BLaER1 (cell line): Measurements from ENCODE around the gene OR5D13.

ENCODE experiments used
- H3K27ac ChIP-seq: shearing (Covaris generic); formaldehyde crosslinking; 2 replicates; pipeline ENCODE4 v1.8.1; 2022
- H3K27me3 ChIP-seq: shearing (Covaris generic); formaldehyde crosslinking; 2 replicates; pipeline ENCODE4 v1.8.1; 2022
- H3K36me3 ChIP-seq: shearing (Covaris generic); formaldehyde crosslinking; 2 replicates; pipeline ENCODE4 v1.8.1; 2022
- H3K4me1 ChIP-seq: shearing (Covaris generic); formaldehyde crosslinking; 2 replicates; pipeline ENCODE4 v1.8.1; 2022
- H3K4me2 ChIP-seq: shearing (Covaris generic); formaldehyde crosslinking; 2 replicates; pipeline ENCODE4 v1.8.1; 2022
- H3K4me3 ChIP-seq: shearing (Covaris generic); formaldehyde crosslinking; 2 replicates; pipeline ENCODE4 v1.8.1; 2022
- H3K9ac ChIP-seq: shearing (Covaris generic); formaldehyde crosslinking; 2 replicates; pipeline ENCODE4 v1.8.1; 2022
- H3K9me3 ChIP-seq: shearing (Covaris generic); formaldehyde crosslinking; 2 replicates; pipeline ENCODE4 v1.8.1; 2022
- H4K20me1 ChIP-seq: shearing (Covaris generic); formaldehyde crosslinking; 2 replicates; pipeline ENCODE4 v1.8.1; 2022
- Cebpa-rat ChIP-seq: shearing (Covaris generic); IDR thresholded peaks from 2 replicates; pipeline ENCODE4 v1.8.1; 2022

The OR5D13 gene, protein sequence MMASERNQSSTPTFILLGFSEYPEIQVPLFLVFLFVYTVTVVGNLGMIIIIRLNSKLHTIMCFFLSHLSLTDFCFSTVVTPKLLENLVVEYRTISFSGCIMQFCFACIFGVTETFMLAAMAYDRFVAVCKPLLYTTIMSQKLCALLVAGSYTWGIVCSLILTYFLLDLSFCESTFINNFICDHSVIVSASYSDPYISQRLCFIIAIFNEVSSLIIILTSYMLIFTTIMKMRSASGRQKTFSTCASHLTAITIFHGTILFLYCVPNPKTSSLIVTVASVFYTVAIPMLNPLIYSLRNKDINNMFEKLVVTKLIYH

DNA sequence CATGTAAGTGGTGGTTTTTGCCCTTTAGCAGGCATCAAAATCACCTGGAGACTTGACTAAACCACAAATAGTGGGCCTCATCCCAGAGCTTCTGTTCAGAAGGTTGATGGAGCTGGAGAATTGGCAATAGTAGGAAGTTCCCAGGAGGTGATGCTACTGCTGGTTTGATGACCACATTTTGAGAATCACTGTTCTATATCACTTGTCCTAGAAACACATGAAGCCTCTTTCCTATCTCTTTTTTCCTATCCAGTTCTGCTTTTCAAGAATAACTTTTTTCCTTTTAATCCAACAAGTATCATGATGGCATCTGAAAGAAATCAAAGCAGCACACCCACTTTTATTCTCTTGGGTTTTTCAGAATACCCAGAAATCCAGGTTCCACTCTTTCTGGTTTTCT lies at the start of gene OR5D13:
TSS of gene OR5D13 (plus strand) at position 301 of the 400 bp plus-strand sequence. CDS start at position 301, 0 bp downstream.
- H3K4me3 ChIP-seq, result no peak within 1 kb of the TSS
- H3K27me3 ChIP-seq, result no peaks in the 10 kb centered on the region
- H3K4me2 ChIP-seq, result no peak within 1 kb of the TSS
- no peak within 1 kb of the TSS for H3K27ac ChIP-seq
- H3K4me1 ChIP-seq, result no peaks in the 10 kb centered on the region
- no peaks in the 10 kb centered on the region for H4K20me1 ChIP-seq
- H3K9ac ChIP-seq, result no peak within 1 kb of the TSS
- H3K36me3 ChIP-seq, result no peaks in the 10 kb centered on the region
- H3K9me3 ChIP-seq, result no peaks in the 10 kb centered on the region
- no peak for TF ChIP-seq Cebpa-rat

DNA sequence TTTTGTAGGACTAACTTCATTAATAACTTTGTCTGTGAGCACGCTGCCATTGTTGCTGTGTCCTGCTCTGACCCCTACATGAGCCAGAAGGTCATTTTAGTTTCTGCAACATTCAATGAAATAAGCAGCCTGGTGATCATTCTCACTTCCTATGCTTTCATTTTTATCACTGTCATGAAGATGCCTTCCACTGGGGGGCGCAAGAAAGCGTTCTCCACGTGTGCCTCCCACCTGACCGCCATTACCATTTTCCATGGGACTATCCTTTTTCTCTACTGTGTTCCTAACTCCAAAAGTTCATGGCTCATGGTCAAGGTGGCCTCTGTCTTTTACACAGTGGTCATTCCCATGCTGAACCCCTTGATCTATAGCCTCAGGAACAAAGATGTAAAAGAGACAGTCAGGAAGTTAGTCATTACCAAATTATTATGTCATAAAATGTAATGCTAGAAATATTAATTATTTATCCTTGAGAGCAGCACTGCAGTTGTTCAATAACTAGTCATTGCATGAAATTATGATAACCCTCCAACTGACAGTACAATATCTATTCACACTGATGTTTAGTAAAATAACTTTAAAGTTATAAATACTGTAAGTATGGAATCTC lies 46.4 kb upstream of the OR5D13 start:
- H3K9ac ChIP-seq, result no peak overlapping the region
- no peak overlapping the region for H3K4me3 ChIP-seq
- H3K27me3 ChIP-seq, result no peaks in the 10 kb centered on the region

DNA sequence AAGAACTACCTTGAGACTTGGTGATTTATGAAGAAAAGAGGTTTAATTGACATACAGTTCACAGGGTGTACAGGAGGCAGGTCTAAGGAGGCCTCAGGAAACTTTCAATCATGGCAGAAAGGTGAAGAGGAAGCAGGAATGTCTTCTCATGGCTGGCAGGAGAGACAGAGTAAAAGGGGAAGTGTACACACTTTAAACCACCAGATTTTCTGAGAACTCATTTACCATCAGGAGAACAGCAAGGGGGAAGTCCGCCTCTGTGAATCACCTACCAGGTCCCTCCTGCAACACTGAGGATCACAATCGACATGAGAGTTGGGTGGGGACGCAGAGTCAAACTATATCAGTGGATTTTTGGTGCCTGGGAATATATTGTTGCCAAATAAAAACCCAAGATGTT lies 40.3 kb upstream of the OR5D13 start:
- Histone ChIP-seq H4K20me1 (no peaks in the 10 kb centered on the region), H3K4me3 (no peak overlapping the region), H3K9me3 (no peaks in the 10 kb centered on the region), H3K36me3 (no peaks in the 10 kb centered on the region), H3K27ac (no peak overlapping the region), H3K4me2 (no peak overlapping the region), H3K4me1 (no peaks in the 10 kb centered on the region), H3K9ac (no peak overlapping the region), H3K27me3 (no peaks in the 10 kb centered on the region)
- no peak for TF ChIP-seq Cebpa-rat

More for the DNA sequence above, 46.4 kb upstream of the OR5D13 start:
- no peaks in the 10 kb centered on the region for H3K36me3 ChIP-seq
- TF ChIP-seq Cebpa-rat, result no peak
- H3K27ac ChIP-seq, result no peak overlapping the region
- H3K4me2 ChIP-seq, result no peak overlapping the region
- H4K20me1 ChIP-seq, result no peaks in the 10 kb centered on the region
- H3K4me1 ChIP-seq, result no peaks in the 10 kb centered on the region
- no peaks in the 10 kb centered on the region for H3K9me3 ChIP-seq

DNA sequence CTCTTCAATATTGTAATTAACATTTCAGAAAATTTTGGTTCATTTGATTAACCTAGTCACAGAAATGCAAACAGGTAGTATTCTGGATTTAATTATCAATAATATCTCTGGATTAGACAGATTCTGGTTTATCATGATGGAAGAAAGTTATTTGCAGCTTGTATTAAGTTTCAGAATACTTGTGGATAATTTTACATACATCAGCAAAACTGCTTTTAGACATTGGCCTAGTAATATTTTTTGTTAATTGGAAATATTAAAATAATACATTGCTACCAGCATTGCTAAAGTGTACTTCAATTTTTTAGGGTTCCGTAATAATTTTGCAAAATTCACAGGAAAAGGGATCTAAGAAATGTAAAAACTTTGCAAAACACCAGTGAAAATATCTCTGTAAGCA lies 18.4 kb downstream of the OR5D13 start:
- Histone ChIP-seq H3K4me1 (no peaks in the 10 kb centered on the region), H3K27me3 (no peaks in the 10 kb centered on the region), H3K4me2 (no peak overlapping the region), H3K9ac (no peak overlapping the region), H3K27ac (no peak overlapping the region), H3K36me3 (no peaks in the 10 kb centered on the region), H3K9me3 (no peaks in the 10 kb centered on the region), H4K20me1 (no peaks in the 10 kb centered on the region), H3K4me3 (no peak overlapping the region)
- no peak for TF ChIP-seq Cebpa-rat

DNA sequence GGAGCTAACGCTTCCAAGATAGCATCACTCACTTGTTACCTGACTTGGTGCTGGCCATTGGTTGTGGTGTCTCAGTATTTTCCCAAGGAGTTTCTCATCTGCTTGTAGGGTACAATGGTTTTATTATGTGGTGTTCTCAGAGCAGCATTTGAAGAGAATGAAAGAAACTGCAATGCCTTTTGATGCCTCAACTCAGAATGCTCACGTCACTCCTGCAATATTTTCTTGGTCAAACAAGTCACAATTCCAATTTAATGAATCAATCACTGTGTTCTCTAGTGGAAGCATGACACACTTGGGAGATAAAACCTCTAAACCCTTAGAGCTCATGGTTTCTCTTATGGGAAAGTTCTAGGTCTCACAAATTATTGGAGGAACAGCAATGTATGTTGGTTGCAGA lies 20.1 kb downstream of the OR5D13 start:
- Histone ChIP-seq H3K4me3 (no peak overlapping the region), H3K9ac (no peak overlapping the region), H3K27ac (no peak overlapping the region), H3K36me3 (no peaks in the 10 kb centered on the region), H3K4me2 (no peak overlapping the region), H3K27me3 (no peaks in the 10 kb centered on the region), H4K20me1 (no peaks in the 10 kb centered on the region), H3K9me3 (no peaks in the 10 kb centered on the region), H3K4me1 (no peaks in the 10 kb centered on the region)
- no peak for TF ChIP-seq Cebpa-rat

- H3K9me3 ChIP-seq, result no peaks in the 10 kb centered on the region
- no peak within 1 kb of the TSS for H3K9ac ChIP-seq
- no peak for TF ChIP-seq Cebpa-rat
- H3K27ac ChIP-seq, result no peak within 1 kb of the TSS
- H4K20me1 ChIP-seq, result no peaks in the 10 kb centered on the region
- no peak within 1 kb of the TSS for H3K4me3 ChIP-seq
- no peaks in the 10 kb centered on the region for H3K27me3 ChIP-seq
- H3K4me1 ChIP-seq, result no peaks in the 10 kb centered on the region
- no peak within 1 kb of the TSS for H3K4me2 ChIP-seq
- H3K36me3 ChIP-seq, result no peaks in the 10 kb centered on the region
These were observed 22.0 kb downstream of the OR5D13 start, which contains the start of gene OR5D14 for GRCh38 chr11:55795256-55795655. Gene OR5D14, plus strand, starts transcription at chr11:55795556. Its CDS starts 0 bp downstream, at chr11:55795556.

DNA sequence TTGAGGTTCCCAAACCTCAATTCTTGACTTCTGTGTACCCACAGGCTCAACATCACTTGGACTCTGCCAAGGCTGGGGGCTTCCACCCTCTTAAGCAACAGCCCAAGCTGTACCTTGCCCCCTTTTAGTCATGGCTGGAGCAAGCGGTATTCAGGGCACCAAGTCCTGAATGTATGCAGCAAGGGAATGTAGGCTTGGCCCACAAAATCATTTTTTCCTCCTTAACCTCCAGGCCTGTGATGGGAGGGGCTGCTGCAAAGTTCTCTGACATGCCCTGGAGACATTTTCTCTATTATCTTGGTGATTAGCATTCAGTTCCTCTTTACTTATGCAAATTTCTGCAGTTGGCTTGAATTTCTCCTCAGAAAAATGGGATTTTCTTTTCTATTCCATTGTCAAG lies 33.0 kb downstream of the OR5D13 start:
- no peak overlapping the region for H3K27ac ChIP-seq
- H3K4me1 ChIP-seq, result no peaks in the 10 kb centered on the region
- H3K4me2 ChIP-seq, result no peak overlapping the region
- no peaks in the 10 kb centered on the region for H4K20me1 ChIP-seq
- no peaks in the 10 kb centered on the region for H3K36me3 ChIP-seq
- H3K9ac ChIP-seq, result no peak overlapping the region
- no peak for TF ChIP-seq Cebpa-rat
- H3K4me3 ChIP-seq, result no peak overlapping the region
- no peaks in the 10 kb centered on the region for H3K27me3 ChIP-seq
- peaks cover 20% of the 10 kb centered on the region for H3K9me3 ChIP-seq

- H3K4me3 ChIP-seq, result no peak within 1 kb of the TSS
- H3K4me2 ChIP-seq, result no peak within 1 kb of the TSS
- no peaks in the 10 kb centered on the region for H3K27me3 ChIP-seq
- no peaks in the 10 kb centered on the region for H4K20me1 ChIP-seq
- peaks cover 11% of the 10 kb centered on the region for H3K9me3 ChIP-seq
- H3K27ac ChIP-seq, result no peak within 1 kb of the TSS
- no peak within 1 kb of the TSS for H3K9ac ChIP-seq
- H3K4me1 ChIP-seq, result no peaks in the 10 kb centered on the region
- H3K36me3 ChIP-seq, result no peaks in the 10 kb centered on the region
- no peak for TF ChIP-seq Cebpa-rat
These were observed 37.8 kb downstream of the OR5D13 start, which contains the start of gene OR5L1 for GRCh38 chr11:55811067-55811466. Gene OR5L1, plus strand, starts transcription at chr11:55811367. Its CDS starts 100 bp downstream, at chr11:55811467.

DNA sequence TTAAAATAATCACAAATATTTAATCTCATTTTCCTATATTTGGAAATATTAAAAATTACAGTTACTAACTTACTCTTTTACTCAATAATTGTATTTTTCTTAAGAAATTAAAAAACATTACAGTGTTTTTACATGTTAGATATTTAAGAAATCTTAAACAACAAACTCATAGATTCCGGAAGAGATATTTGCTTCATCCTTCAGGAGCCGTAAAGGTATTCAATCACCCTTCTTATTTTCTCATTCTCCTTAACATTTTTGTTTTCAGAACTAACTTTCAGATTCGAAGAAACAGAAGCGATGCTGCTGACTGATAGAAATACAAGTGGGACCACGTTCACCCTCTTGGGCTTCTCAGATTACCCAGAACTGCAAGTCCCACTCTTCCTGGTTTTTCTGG lies 46.1 kb downstream of the OR5D13 start, which contains the start of gene OR5D18:
TSS of gene OR5D18 (plus strand) at position 301 of the 400 bp plus-strand sequence. CDS start at position 301, 0 bp downstream.
- Histone ChIP-seq H3K4me1 (no peaks in the 10 kb centered on the region), H4K20me1 (no peaks in the 10 kb centered on the region), H3K9me3 (no peaks in the 10 kb centered on the region)

More for the DNA sequence above, 46.1 kb downstream of the OR5D13 start, which contains the start of gene OR5D18:
- Histone ChIP-seq H3K4me3 (no peak within 1 kb of the TSS), H3K27me3 (no peaks in the 10 kb centered on the region), H3K27ac (no peak within 1 kb of the TSS), H3K4me2 (no peak within 1 kb of the TSS), H3K36me3 (no peaks in the 10 kb centered on the region), H3K9ac (no peak within 1 kb of the TSS)
- no peak for TF ChIP-seq Cebpa-rat
